ENCODE results near the gene ZNF324B.
A peak's percentile ranks its signal among the peaks of the same experiment; 100 is the strongest.
"Not testable (repeated sequence)": the region's sequence is repeated elsewhere in the genome, so short reads cannot be mapped to it uniquely, and the experiment has no call there.

Gene ZNF324B

GRCh38 chr19:58456111-58456510 lies 4.7 kb downstream of the ZNF324B start:
- DNase-seq: no peak

- no peak for DNase-seq
Observed at GRCh38 chr19:58460039-58460438, 8.6 kb downstream of the ZNF324B start.

GRCh38 chr19:58466089-58466759 lies 14.8 kb downstream of the ZNF324B start:
- DNase-seq: no peak

GRCh38 chr19:58466760-58467589 lies 15.6 kb downstream of the ZNF324B start, which contains the start of gene ZNF324:
ZNF324 (plus strand) TSS chr19:58467080; CDS start chr19:58469186, 2,106 bp downstream.
- DNase-seq: peak; percentile 95

- DNase-seq: no peak
Observed at GRCh38 chr19:58468216-58468839, 16.9 kb downstream of the ZNF324B start.

GRCh38 chr19:58469241-58470013 lies 18.0 kb downstream of the ZNF324B start:
- no peak for DNase-seq

- DNase-seq: not testable (repeated sequence)
Observed at GRCh38 chr19:58470837-58471543, 19.6 kb downstream of the ZNF324B start.

- no peak for DNase-seq
Observed at GRCh38 chr19:58471736-58472135, 20.3 kb downstream of the ZNF324B start.

GRCh38 chr19:58473775-58474174 lies 22.4 kb downstream of the ZNF324B start:
- no peak for DNase-seq

GRCh38 chr19:58474291-58474996 lies 23.0 kb downstream of the ZNF324B start:
- no peak for DNase-seq

- DNase-seq: no peak
Observed at GRCh38 chr19:58474997-58475713, 23.7 kb downstream of the ZNF324B start.

- peak; percentile 98 for DNase-seq
Observed at GRCh38 chr19:58475714-58476497, 24.5 kb downstream of the ZNF324B start, which contains the start of gene ZNF446. ZNF446 (plus strand) TSS chr19:58476352; CDS start chr19:58477219, 867 bp downstream.

GRCh38 chr19:58476498-58477015 lies 25.1 kb downstream of the ZNF324B start:
- DNase-seq: no peak

- DNase-seq: no peak
Observed at GRCh38 chr19:58477130-58477529, 25.7 kb downstream of the ZNF324B start.

- DNase-seq: no peak
Observed at GRCh38 chr19:58477871-58478270, 26.4 kb downstream of the ZNF324B start.

- no peak for DNase-seq
Observed at GRCh38 chr19:58479303-58479702, 27.9 kb downstream of the ZNF324B start.

- no peak for DNase-seq
Observed at GRCh38 chr19:58479736-58480480, 28.5 kb downstream of the ZNF324B start.

GRCh38 chr19:58480481-58480830 lies 29.0 kb downstream of the ZNF324B start:
- no peak for DNase-seq

GRCh38 chr19:58480831-58481230 lies 29.4 kb downstream of the ZNF324B start:
- DNase-seq: no peak

Measured in NCI-H748 treated with DMSO at 0.1 percent for 48 hours (cell line).